ENCODE measurements around the gene ZMYM5.

Gene ZMYM5

GRCh38 chr13:19852766-19853165 is 10.7 kb downstream of the ZMYM5 start:
- H2AK5ac ChIP-seq (ENCODE audit: low read depth, low read length) = no peak overlapping the region
- no peak for DNase-seq (ENCODE audit: low spot score)
- no peak overlapping the region for H2AFZ ChIP-seq (ENCODE audit: low read length)
- no peak overlapping the region for H3K27ac ChIP-seq (replicated peaks; ENCODE audit: low read length)
- no peaks in the 10 kb centered on the region for H3K4me1 ChIP-seq (ENCODE audit: control insufficient read depth in 2 of 2, insufficient read depth in 1 of 2, low read depth in 1 of 2, low read length in 2 of 2)
- H4K91ac ChIP-seq (ENCODE audit: low read depth, low read length, poor library complexity) = no peak overlapping the region
- H3K4ac ChIP-seq (ENCODE audit: low read length) = no peak overlapping the region
- WGBS, 2 donors (ENCODE audit: extremely low coverage in 2 of 2, insufficient read length in 2 of 2, insufficient replicate concordance in 1 of 2) = no CpG with 5 or more reads among the region's 1 CpG
- no peaks in the 10 kb centered on the region for H3K27me3 ChIP-seq (ENCODE audit: control insufficient read depth in 3 of 3, insufficient read depth in 3 of 3, low read depth in 1 of 3, low read length in 3 of 3)
- H3K14ac ChIP-seq (ENCODE audit: low read length) = no peak overlapping the region
- H2BK120ac ChIP-seq (ENCODE audit: low read depth, low read length) = no peak overlapping the region
- no peak overlapping the region for H2BK12ac ChIP-seq (ENCODE audit: low read length)
- H3K36me3 ChIP-seq (replicated peaks in 1 of 2; ENCODE audit: control insufficient read depth in 2 of 2, insufficient read depth in 2 of 2, low read length in 2 of 2) = peaks cover 7 to 86% of the 10 kb centered on the region in 2 donors
- H3K18ac ChIP-seq (ENCODE audit: low read length) = no peak overlapping the region
- no peak overlapping the region for H3K9ac ChIP-seq (ENCODE audit: low read depth, low read length, poor library complexity)
- H3K9me3 ChIP-seq (replicated peaks in 1 of 2; ENCODE audit: control insufficient read depth in 2 of 2, insufficient read depth in 1 of 2, low read depth in 1 of 2, low read length in 2 of 2) = peaks cover 0 to 9% of the 10 kb centered on the region in 2 donors
- H2BK15ac ChIP-seq (ENCODE audit: low read length) = no peak overlapping the region
- no peak overlapping the region for H3K4me2 ChIP-seq (ENCODE audit: insufficient read depth, low read length, poor library complexity, severe bottlenecking)
- no peak overlapping the region for H4K8ac ChIP-seq (ENCODE audit: low read depth, low read length)
- no peak overlapping the region for H2BK5ac ChIP-seq (ENCODE audit: low read length)
- no peak overlapping the region for H3K23ac ChIP-seq (ENCODE audit: low read depth, low read length, poor library complexity)
- peaks cover 1% of the 10 kb centered on the region for H3K79me1 ChIP-seq (ENCODE audit: low read depth, low read length)
- no peak overlapping the region for H3K4me3 ChIP-seq (ENCODE audit: low read length in 2 of 2)

GRCh38 chr13:19845758-19846157 is 17.7 kb downstream of the ZMYM5 start:
- H3K27ac ChIP-seq (replicated peaks; ENCODE audit: low read length) = no peak overlapping the region
- no peak overlapping the region for H2BK12ac ChIP-seq (ENCODE audit: low read length)
- no peak overlapping the region for H3K4ac ChIP-seq (ENCODE audit: low read length)
- no peaks in the 10 kb centered on the region for H3K27me3 ChIP-seq (ENCODE audit: control insufficient read depth in 3 of 3, insufficient read depth in 3 of 3, low read depth in 1 of 3, low read length in 3 of 3)
- DNase-seq (ENCODE audit: low spot score) = no peak
- H3K4me3 ChIP-seq (ENCODE audit: low read length in 2 of 2) = no peak overlapping the region
- H3K79me1 ChIP-seq (ENCODE audit: low read depth, low read length) = peaks cover 2% of the 10 kb centered on the region
- peaks cover 0 to 89% of the 10 kb centered on the region in 2 donors for H3K36me3 ChIP-seq (replicated peaks in 1 of 2; ENCODE audit: control insufficient read depth in 2 of 2, insufficient read depth in 2 of 2, low read length in 2 of 2)
- H4K91ac ChIP-seq (ENCODE audit: low read depth, low read length, poor library complexity) = no peak overlapping the region
- no peak overlapping the region for H2BK120ac ChIP-seq (ENCODE audit: low read depth, low read length)
- H3K4me2 ChIP-seq (ENCODE audit: insufficient read depth, low read length, poor library complexity, severe bottlenecking) = no peak overlapping the region
- H2BK5ac ChIP-seq (ENCODE audit: low read length) = no peak overlapping the region
- no peak overlapping the region for H4K8ac ChIP-seq (ENCODE audit: low read depth, low read length)
- no peak overlapping the region for H3K18ac ChIP-seq (ENCODE audit: low read length)
- no peak overlapping the region for H3K14ac ChIP-seq (ENCODE audit: low read length)
- H2BK15ac ChIP-seq (ENCODE audit: low read length) = no peak overlapping the region
- H3K9me3 ChIP-seq (replicated peaks in 1 of 2; ENCODE audit: control insufficient read depth in 2 of 2, insufficient read depth in 1 of 2, low read depth in 1 of 2, low read length in 2 of 2) = no peaks in the 10 kb centered on the region
- H2AFZ ChIP-seq (ENCODE audit: low read length) = no peak overlapping the region
- H3K9ac ChIP-seq (ENCODE audit: low read depth, low read length, poor library complexity) = no peak overlapping the region
- no peak overlapping the region for H2AK5ac ChIP-seq (ENCODE audit: low read depth, low read length)
- no peaks in the 10 kb centered on the region for H3K4me1 ChIP-seq (ENCODE audit: control insufficient read depth in 2 of 2, insufficient read depth in 1 of 2, low read depth in 1 of 2, low read length in 2 of 2)
- no CpG with 5 or more reads among the region's 2 CpGs for WGBS, 2 donors (ENCODE audit: extremely low coverage in 2 of 2, insufficient read length in 2 of 2, insufficient replicate concordance in 1 of 2)
- no peak overlapping the region for H3K23ac ChIP-seq (ENCODE audit: low read depth, low read length, poor library complexity)

- no peak for DNase-seq (ENCODE audit: low spot score)
- H2BK12ac ChIP-seq (ENCODE audit: low read length) = no peak overlapping the region
- no peak overlapping the region for H3K4me3 ChIP-seq (ENCODE audit: low read length in 2 of 2)
- H4K8ac ChIP-seq (ENCODE audit: low read depth, low read length) = no peak overlapping the region
- no peak overlapping the region for H3K18ac ChIP-seq (ENCODE audit: low read length)
- H3K4ac ChIP-seq (ENCODE audit: low read length) = no peak overlapping the region
- no peaks in the 10 kb centered on the region for H3K4me1 ChIP-seq (ENCODE audit: control insufficient read depth in 2 of 2, insufficient read depth in 1 of 2, low read depth in 1 of 2, low read length in 2 of 2)
- H3K27ac ChIP-seq (replicated peaks; ENCODE audit: low read length) = no peak overlapping the region
- H3K9ac ChIP-seq (ENCODE audit: low read depth, low read length, poor library complexity) = no peak overlapping the region
- no CpG with 5 or more reads among the region's 4 CpGs for WGBS, 2 donors (ENCODE audit: extremely low coverage in 2 of 2, insufficient read length in 2 of 2, insufficient replicate concordance in 1 of 2)
- H2AK5ac ChIP-seq (ENCODE audit: low read depth, low read length) = no peak overlapping the region
- H3K4me2 ChIP-seq (ENCODE audit: insufficient read depth, low read length, poor library complexity, severe bottlenecking) = no peak overlapping the region
- H3K14ac ChIP-seq (ENCODE audit: low read length) = no peak overlapping the region
- H2BK5ac ChIP-seq (ENCODE audit: low read length) = no peak overlapping the region
- H3K27me3 ChIP-seq (ENCODE audit: control insufficient read depth in 3 of 3, insufficient read depth in 3 of 3, low read depth in 1 of 3, low read length in 3 of 3) = no peaks in the 10 kb centered on the region
- H4K91ac ChIP-seq (ENCODE audit: low read depth, low read length, poor library complexity) = no peak overlapping the region
- peaks cover 2% of the 10 kb centered on the region for H3K79me1 ChIP-seq (ENCODE audit: low read depth, low read length)
- H3K36me3 ChIP-seq (replicated peaks in 1 of 2; ENCODE audit: control insufficient read depth in 2 of 2, insufficient read depth in 2 of 2, low read length in 2 of 2) = peaks cover 8 to 82% of the 10 kb centered on the region in 2 donors
- no peaks in the 10 kb centered on the region for H3K9me3 ChIP-seq (replicated peaks in 1 of 2; ENCODE audit: control insufficient read depth in 2 of 2, insufficient read depth in 1 of 2, low read depth in 1 of 2, low read length in 2 of 2)
- no peak overlapping the region for H3K23ac ChIP-seq (ENCODE audit: low read depth, low read length, poor library complexity)
- H2AFZ ChIP-seq (ENCODE audit: low read length) = no peak overlapping the region
- no peak overlapping the region for H2BK120ac ChIP-seq (ENCODE audit: low read depth, low read length)
- H2BK15ac ChIP-seq (ENCODE audit: low read length) = no peak overlapping the region
Measured at GRCh38 chr13:19838865-19839275, 24.6 kb downstream of the ZMYM5 start.

DNA sequence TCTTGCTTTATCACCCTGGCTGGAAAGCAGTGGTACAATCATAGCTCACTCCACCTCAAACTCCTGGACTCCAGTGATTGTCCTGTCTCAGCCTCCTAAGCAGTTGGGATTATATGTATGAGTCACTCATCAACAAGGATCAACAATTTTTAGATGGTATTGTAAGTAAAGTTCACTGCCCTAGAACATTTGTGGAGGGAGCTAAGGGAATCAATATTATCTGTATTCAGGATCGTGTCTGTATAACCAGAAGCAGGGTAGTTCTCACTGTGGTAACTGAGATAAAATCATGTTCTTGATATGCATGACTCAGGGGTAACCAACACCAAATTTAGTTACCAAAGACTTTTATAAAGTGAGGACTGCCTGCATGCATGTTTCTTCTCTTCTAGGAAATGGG is 27.0 kb downstream of the ZMYM5 start:
- H3K27me3 ChIP-seq (ENCODE audit: control insufficient read depth in 3 of 3, insufficient read depth in 3 of 3, low read depth in 1 of 3, low read length in 3 of 3) = no peaks in the 10 kb centered on the region
- H3K36me3 ChIP-seq (replicated peaks in 1 of 2; ENCODE audit: control insufficient read depth in 2 of 2, insufficient read depth in 2 of 2, low read length in 2 of 2) = peaks cover 13 to 85% of the 10 kb centered on the region in 2 donors
- WGBS, 2 donors (ENCODE audit: extremely low coverage in 2 of 2, insufficient read length in 2 of 2, insufficient replicate concordance in 1 of 2) = no CpG with 5 or more reads among the region's 1 CpG
- H3K27ac ChIP-seq (replicated peaks; ENCODE audit: low read length) = no peak overlapping the region
- no peak overlapping the region for H2BK120ac ChIP-seq (ENCODE audit: low read depth, low read length)
- no peak overlapping the region for H3K18ac ChIP-seq (ENCODE audit: low read length)
- H3K23ac ChIP-seq (ENCODE audit: low read depth, low read length, poor library complexity) = no peak overlapping the region
- no peak overlapping the region for H3K9ac ChIP-seq (ENCODE audit: low read depth, low read length, poor library complexity)
- no peak overlapping the region for H2AFZ ChIP-seq (ENCODE audit: low read length)
- no peaks in the 10 kb centered on the region for H3K79me1 ChIP-seq (ENCODE audit: low read depth, low read length)
- no peak overlapping the region for H4K8ac ChIP-seq (ENCODE audit: low read depth, low read length)
- H2BK12ac ChIP-seq (ENCODE audit: low read length) = no peak overlapping the region
- no peak overlapping the region for H3K4me2 ChIP-seq (ENCODE audit: insufficient read depth, low read length, poor library complexity, severe bottlenecking)
- no peak overlapping the region for H3K4me3 ChIP-seq (ENCODE audit: low read length in 2 of 2)
- DNase-seq (ENCODE audit: low spot score) = no peak
- no peak overlapping the region for H4K91ac ChIP-seq (ENCODE audit: low read depth, low read length, poor library complexity)
- H3K9me3 ChIP-seq (replicated peaks in 1 of 2; ENCODE audit: control insufficient read depth in 2 of 2, insufficient read depth in 1 of 2, low read depth in 1 of 2, low read length in 2 of 2) = no peaks in the 10 kb centered on the region
- H2BK5ac ChIP-seq (ENCODE audit: low read length) = no peak overlapping the region
- H3K14ac ChIP-seq (ENCODE audit: low read length) = no peak overlapping the region
- no peak overlapping the region for H2BK15ac ChIP-seq (ENCODE audit: low read length)
- H3K4me1 ChIP-seq (ENCODE audit: control insufficient read depth in 2 of 2, insufficient read depth in 1 of 2, low read depth in 1 of 2, low read length in 2 of 2) = no peaks in the 10 kb centered on the region
- no peak overlapping the region for H2AK5ac ChIP-seq (ENCODE audit: low read depth, low read length)
- no peak overlapping the region for H3K4ac ChIP-seq (ENCODE audit: low read length)
